Muscle of leg (tissue), 11 donors: ENCODE measurements around the gene STN1. TPM values are rescaled to one million over a fixed set of nuclear protein-coding genes. Genes with fewer than 3 reads are reported as not detected.

ENCODE experiments used
- DNase-seq: peaks from one replicate; pipeline ENCODE4 v3.0.0; 2013
- H3K27ac ChIP-seq: one replicate; pipeline ENCODE4 v1.5.1; 2013; ENCODE audit warnings: mild to moderate bottlenecking, low read length, control low read depth
- H3K27me3 ChIP-seq: one replicate; pipeline ENCODE4 v1.6.1; 2013; ENCODE audit warnings: low read length; ENCODE audit not compliant: control insufficient read depth, insufficient read depth
- H3K36me3 ChIP-seq: one replicate; pipeline ENCODE4 v1.6.1; 2013; ENCODE audit warnings: low read length; ENCODE audit not compliant: control insufficient read depth, insufficient read depth
- H3K4me1 ChIP-seq: one replicate; pipeline ENCODE4 v1.6.1; 2013; ENCODE audit warnings: low read length; ENCODE audit not compliant: control insufficient read depth, insufficient read depth
- H3K4me3 ChIP-seq: one replicate; pipeline ENCODE4 v1.5.1; 2013; ENCODE audit warnings: low read length, control low read depth
- H3K9me3 ChIP-seq: replicated peaks from 2 replicates; pipeline ENCODE4 v1.6.1; 2013; ENCODE audit warnings: low read depth, low read length; ENCODE audit not compliant: control insufficient read depth
- WGBS: methylation state at CpG from one replicate; pipeline ENCODE4 v1.1.5; 2013; ENCODE audit warnings: missing lambda C conversion rate; ENCODE audit not compliant: insufficient coverage; 5-methylcytosine and 5-hydroxymethylcytosine counted together
- polyA plus RNA-seq, 8 donors: library from polyadenylated mRNA; unstranded; fragments of 120-200 nt; gene quantifications; one replicate each; pipeline versions ENCODE4 v1.2.1 to v1.2.3, GENCODE V29; 2013; ENCODE audit warnings: inconsistent platforms in 1 of 8, low replicate concordance in 1 of 8; ENCODE audit not compliant: insufficient read length in 8 of 8, insufficient read depth in 1 of 8
- total RNA-seq: library from RNA; stranded (reverse); fragments of 120-200 nt; gene quantifications from one replicate; pipeline ENCODE4 v1.2.4, GENCODE V29; 2013

The STN1 gene
- total and polyA plus RNA-seq, 9 donors = 17.9 to 25.6 (median 19.0) TPM

DNA sequence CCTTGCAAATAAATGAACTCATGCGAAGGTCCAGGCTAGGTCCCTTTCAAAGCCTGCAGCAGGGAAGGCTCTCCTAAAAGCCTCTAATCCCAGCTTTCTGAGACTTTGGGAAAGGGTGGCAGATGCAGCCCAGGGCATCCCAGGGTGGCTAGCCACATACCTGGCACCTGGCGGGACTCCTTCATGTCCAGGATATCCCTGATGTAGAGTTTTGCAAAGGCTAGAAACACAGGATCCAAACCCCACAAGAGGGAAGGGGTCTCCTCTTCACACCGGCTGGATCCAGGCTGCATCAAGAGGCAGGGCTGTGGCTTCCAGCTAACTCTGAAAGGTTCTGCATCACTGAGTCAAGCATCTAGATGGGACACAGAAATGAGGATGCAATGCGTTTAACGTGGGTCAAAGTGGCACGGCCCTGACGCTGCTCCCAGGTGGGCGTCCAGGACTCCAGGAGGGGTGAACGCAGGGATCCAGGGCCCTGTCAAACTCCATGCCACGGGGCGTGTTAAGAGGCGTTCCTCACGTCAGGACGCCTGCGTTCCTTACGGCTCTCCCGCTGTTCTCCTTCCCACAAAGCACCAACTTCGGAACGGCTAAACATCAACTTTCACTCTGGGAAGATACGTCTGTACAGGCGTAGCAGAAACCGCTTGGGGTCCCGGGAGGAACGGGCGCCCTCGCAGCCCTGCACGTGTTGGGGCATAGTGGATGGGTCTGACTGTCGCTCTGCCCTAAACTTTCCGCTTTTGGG is 507 bp downstream of the STN1 start:
- H3K4me1 ChIP-seq = peaks cover 20% of the 10 kb centered on the region
- H3K36me3 ChIP-seq = peaks cover 4% of the 10 kb centered on the region
- H3K4me3 ChIP-seq = peak overlapping the region; percentile 85
- WGBS = under 1% methylated on average over 24 of the region's 29 CpGs
- H3K9me3 ChIP-seq = peaks cover 4% of the 10 kb centered on the region
- no peaks in the 10 kb centered on the region for H3K27me3 ChIP-seq
- H3K27ac ChIP-seq = peak overlapping the region; percentile 98
- no peak for DNase-seq

- no CpG with 5 or more reads among the region's 2 CpGs for WGBS
- peak overlapping the region; percentile 85 for H3K4me3 ChIP-seq
- H3K9me3 ChIP-seq = peaks cover 4% of the 10 kb centered on the region
- peaks cover 4% of the 10 kb centered on the region for H3K36me3 ChIP-seq
- H3K4me1 ChIP-seq = peaks cover 20% of the 10 kb centered on the region
- no peaks in the 10 kb centered on the region for H3K27me3 ChIP-seq
- peak overlapping the region; percentile 98 for H3K27ac ChIP-seq
- no peak for DNase-seq
Measured at GRCh38 chr10:103916876-103917275, 1.1 kb downstream of the STN1 start.

DNA sequence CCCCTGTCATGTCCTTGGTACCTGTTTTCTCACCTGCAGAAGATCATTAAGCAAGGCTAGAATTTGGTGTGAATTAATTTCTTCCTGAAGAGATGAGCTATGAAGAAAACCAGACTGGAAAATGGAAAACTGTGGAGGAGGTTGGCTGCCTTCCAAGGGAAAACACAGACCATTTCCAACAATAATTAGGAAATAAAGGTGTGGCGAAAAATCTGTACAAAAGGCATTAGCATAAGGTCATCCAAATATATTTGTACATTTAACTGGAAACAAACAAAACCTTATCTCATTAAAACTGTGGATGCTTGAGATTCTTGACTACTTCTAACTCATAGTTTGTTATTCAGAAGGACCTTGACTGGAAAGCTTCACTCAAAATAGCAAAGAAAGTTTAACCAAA is 1.7 kb downstream of the STN1 start:
- H3K4me1 ChIP-seq = peaks cover 20% of the 10 kb centered on the region
- peak; percentile 35 for DNase-seq
- H3K4me3 ChIP-seq = no peak overlapping the region
- no CpG with 5 or more reads among the region's 1 CpG for WGBS
- H3K27me3 ChIP-seq = no peaks in the 10 kb centered on the region
- peaks cover 4% of the 10 kb centered on the region for H3K9me3 ChIP-seq
- peak overlapping the region; percentile 64 for H3K27ac ChIP-seq
- peaks cover 4% of the 10 kb centered on the region for H3K36me3 ChIP-seq

DNA sequence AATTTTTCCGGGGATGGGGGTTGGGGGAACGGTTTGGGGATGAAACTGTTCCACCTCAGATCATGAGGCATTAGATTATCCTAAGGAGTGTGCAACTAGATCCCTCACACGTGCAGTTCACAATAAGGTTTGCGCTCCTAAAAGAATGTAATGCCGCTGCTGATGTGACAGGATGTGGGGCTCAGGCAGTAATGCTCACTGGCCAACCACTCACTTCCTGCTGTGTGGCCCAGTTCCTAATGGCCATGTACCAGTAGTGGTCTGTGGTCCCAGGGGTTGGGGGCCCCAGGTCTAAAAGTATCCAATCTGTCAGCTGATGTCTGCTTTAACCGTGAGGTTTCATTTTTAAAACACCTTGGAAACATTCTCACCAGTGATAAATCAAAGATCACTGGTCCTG is 2.2 kb downstream of the STN1 start:
- DNase-seq = peak; percentile 41
- Histone ChIP-seq H3K4me3 (no peak overlapping the region), H3K4me1 (peaks cover 20% of the 10 kb centered on the region)

DNA sequence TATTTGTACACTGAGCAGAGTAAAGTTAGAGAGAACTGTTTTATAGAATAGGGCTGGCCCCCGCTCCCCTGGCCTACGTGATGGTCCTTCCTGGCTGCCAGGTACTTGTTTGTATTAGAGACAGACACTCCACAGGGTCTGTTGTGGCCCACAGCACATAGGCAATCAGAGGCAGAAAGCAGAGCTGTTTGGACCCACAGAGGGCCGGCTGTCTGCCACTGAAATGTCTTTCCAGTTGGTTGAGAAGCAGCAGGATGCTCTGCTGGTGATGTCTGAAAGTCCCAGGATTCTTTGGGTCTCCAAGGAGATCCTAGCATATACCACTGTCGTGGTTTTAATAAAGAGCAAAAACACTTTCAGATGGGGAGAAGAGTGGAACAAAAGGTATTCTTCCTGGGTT is 5.2 kb downstream of the STN1 start:
- DNase-seq = no peak
- Histone ChIP-seq H3K36me3 (peaks cover 4% of the 10 kb centered on the region), H3K4me1 (peaks cover 20% of the 10 kb centered on the region), H3K27ac (no peak overlapping the region), H3K4me3 (no peak overlapping the region), H3K9me3 (peaks cover 4% of the 10 kb centered on the region), H3K27me3 (no peaks in the 10 kb centered on the region)
- 89% methylated on average over 3 of the region's 4 CpGs for WGBS

More for the DNA sequence above, 2.2 kb downstream of the STN1 start:
- Histone ChIP-seq H3K27me3 (no peaks in the 10 kb centered on the region), H3K36me3 (peaks cover 4% of the 10 kb centered on the region), H3K9me3 (peaks cover 4% of the 10 kb centered on the region), H3K27ac (peak overlapping the region; percentile 64)
- WGBS = 33% methylated on average over 3 of the region's 6 CpGs

DNA sequence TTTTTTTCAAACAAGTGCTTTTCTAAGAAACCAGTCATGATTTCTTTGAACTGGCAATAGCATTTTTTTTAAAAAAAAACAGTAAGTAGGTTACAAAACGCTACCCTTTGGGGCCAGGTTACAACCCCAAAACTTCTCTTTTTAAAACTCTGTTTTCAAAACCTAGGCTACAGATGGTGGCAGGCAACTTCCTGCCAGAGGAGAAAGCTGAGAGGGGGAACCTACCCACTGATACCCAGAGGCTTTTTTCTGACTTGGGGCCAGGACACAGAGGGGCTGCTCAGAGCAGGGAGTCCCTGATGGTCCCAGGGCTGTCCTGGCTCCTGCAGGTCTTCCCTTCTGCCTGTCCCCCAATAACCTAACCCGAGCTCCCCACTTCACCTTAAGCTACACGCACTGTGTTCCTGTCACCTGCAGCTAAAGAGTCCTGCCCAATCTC is 6.9 kb downstream of the STN1 start:
- peaks cover 4% of the 10 kb centered on the region for H3K9me3 ChIP-seq
- no CpG with 5 or more reads among the region's 3 CpGs for WGBS
- no peak overlapping the region for H3K27ac ChIP-seq
- DNase-seq = no peak
- H3K27me3 ChIP-seq = no peaks in the 10 kb centered on the region
- H3K36me3 ChIP-seq = peaks cover 4% of the 10 kb centered on the region
- H3K4me3 ChIP-seq = no peak overlapping the region
- peaks cover 12% of the 10 kb centered on the region for H3K4me1 ChIP-seq

GRCh38 chr10:103910442-103911012 is 7.5 kb downstream of the STN1 start:
- no peaks in the 10 kb centered on the region for H3K27me3 ChIP-seq
- peaks cover 7% of the 10 kb centered on the region for H3K4me1 ChIP-seq
- no peak overlapping the region for H3K4me3 ChIP-seq
- H3K36me3 ChIP-seq = peaks cover 4% of the 10 kb centered on the region
- H3K9me3 ChIP-seq = peaks cover 4% of the 10 kb centered on the region
- WGBS = 77% methylated on average over 2 of the region's 4 CpGs
- no peak overlapping the region for H3K27ac ChIP-seq
- DNase-seq = no peak

DNA sequence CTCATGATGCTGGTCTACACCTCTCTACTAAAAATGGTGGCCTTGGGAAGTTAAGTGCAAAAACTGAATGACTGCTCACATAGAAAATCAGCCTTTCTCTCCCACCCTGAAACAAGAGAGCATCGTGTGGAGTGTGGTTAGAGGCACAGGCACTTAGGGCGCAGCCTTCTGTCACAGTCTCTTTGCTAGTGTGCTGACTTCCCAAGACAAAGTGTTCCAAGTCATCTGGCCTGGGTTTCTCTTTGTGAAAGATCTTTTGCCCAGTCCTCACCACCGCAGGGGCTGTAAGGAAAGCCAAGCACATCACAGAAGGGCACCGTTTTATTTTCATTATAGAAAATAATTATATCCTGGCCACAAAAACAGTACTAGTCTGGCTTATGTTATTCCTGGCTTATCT is 12.5 kb downstream of the STN1 start:
- Histone ChIP-seq H3K36me3 (peaks cover 4% of the 10 kb centered on the region), H3K27ac (no peak overlapping the region), H3K9me3 (no peaks in the 10 kb centered on the region), H3K4me3 (no peak overlapping the region), H3K4me1 (peaks cover 7% of the 10 kb centered on the region), H3K27me3 (no peaks in the 10 kb centered on the region)
- no peak for DNase-seq
- WGBS = no CpG with 5 or more reads among the region's 4 CpGs

GRCh38 chr10:103901299-103901698 is 16.7 kb downstream of the STN1 start:
- DNase-seq = no peak
- H3K4me3 ChIP-seq = no peak overlapping the region
- no peaks in the 10 kb centered on the region for H3K9me3 ChIP-seq
- no peaks in the 10 kb centered on the region for H3K27me3 ChIP-seq
- H3K36me3 ChIP-seq = peaks cover 17% of the 10 kb centered on the region
- no CpG with 5 or more reads among the region's 5 CpGs for WGBS
- no peak overlapping the region for H3K27ac ChIP-seq
- no peaks in the 10 kb centered on the region for H3K4me1 ChIP-seq

DNA sequence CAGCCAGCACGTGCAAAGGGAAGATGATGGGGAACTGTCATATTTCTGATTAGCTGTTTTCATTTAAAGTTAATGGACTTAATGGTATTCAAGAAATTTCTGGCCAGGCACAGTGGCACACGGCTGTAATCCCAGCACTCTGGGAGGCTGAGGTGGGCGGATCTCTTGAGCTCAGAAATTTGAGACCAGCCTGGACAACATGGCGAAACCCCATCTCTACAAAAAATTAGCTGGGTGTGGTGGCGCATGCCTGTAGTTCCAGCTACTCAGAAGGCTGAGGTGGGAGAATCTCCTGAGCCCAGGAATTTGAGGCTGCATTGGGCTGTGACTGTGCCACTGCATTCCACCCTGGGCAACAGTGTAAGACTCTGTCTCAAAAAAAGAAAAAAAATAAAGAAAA is 18.7 kb downstream of the STN1 start:
- Histone ChIP-seq H3K27me3 (no peaks in the 10 kb centered on the region), H3K4me3 (no peak overlapping the region), H3K27ac (no peak overlapping the region), H3K36me3 (peaks cover 16% of the 10 kb centered on the region), H3K9me3 (no peaks in the 10 kb centered on the region), H3K4me1 (peaks cover 7% of the 10 kb centered on the region)
- DNase-seq = no peak
- 77% methylated on average over 4 of the region's 5 CpGs for WGBS
